ENCODE measurements around the gene ACADS.

Gene ACADS

DNA sequence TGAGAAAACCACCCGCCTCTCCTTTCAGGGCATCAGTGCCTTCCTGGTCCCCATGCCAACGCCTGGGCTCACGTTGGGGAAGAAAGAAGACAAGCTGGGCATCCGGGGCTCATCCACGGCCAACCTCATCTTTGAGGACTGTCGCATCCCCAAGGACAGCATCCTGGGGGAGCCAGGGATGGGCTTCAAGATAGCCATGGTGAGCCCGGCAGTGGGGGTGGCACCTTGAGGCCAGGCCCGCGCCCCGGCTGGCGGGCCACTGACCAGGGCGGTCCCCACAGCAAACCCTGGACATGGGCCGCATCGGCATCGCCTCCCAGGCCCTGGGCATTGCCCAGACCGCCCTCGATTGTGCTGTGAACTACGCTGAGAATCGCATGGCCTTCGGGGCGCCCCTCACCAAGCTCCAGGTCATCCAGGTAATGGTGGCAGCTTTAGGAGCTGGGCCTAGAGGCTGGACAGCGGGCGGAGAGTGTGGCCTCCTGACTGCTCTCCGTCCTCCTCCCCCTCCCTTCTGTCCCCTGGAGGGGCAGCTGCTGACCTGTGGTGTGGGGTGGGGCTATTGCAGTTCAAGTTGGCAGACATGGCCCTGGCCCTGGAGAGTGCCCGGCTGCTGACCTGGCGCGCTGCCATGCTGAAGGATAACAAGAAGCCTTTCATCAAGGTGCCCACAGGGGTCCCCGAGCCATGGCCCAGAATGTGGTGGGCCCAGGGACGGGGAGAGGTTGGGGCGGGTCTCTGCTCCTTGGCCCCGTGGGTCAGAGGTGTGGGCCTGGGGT is 12.8 kb downstream of the ACADS start:
- TF ChIP-seq RARB (CRISPR knock-in tag; IDR thresholded peaks at IDR 0.05) (no peak), PPARA (CRISPR knock-in tag; IDR thresholded peaks at IDR 0.05; ENCODE audit: borderline replicate concordance) (no peak), ARNTL (CRISPR knock-in tag; IDR thresholded peaks at IDR 0.05; ENCODE audit: borderline replicate concordance, low read depth) (no peak), ZNF8 (CRISPR knock-in tag; IDR thresholded peaks at IDR 0.05) (no peak), ZNF565 (CRISPR knock-in tag; conservative IDR thresholded peaks at IDR 0.05; ENCODE audit: low read depth) (no peak), ZNF70 (CRISPR knock-in tag; IDR thresholded peaks at IDR 0.05) (no peak), ESRRG (CRISPR knock-in tag; IDR thresholded peaks at IDR 0.05) (no peak), GLIS3 (CRISPR knock-in tag; IDR thresholded peaks at IDR 0.05) (no peak), ZFP3 (CRISPR knock-in tag; IDR thresholded peaks at IDR 0.05) (no peak)
- TF ChIP-seq, protein P1, sequence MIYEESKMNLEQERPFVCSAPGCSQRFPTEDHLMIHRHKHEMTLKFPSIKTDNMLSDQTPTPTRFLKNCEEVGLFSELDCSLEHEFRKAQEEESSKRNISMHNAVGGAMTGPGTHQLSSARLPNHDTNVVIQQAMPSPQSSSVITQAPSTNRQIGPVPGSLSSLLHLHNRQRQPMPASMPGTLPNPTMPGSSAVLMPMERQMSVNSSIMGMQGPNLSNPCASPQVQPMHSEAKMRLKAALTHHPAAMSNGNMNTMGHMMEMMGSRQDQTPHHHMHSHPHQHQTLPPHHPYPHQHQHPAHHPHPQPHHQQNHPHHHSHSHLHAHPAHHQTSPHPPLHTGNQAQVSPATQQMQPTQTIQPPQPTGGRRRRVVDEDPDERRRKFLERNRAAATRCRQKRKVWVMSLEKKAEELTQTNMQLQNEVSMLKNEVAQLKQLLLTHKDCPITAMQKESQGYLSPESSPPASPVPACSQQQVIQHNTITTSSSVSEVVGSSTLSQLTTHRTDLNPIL (CRISPR knock-in tag; IDR thresholded peaks at IDR 0.05; ENCODE audit: low read depth), result no peak
- TF ChIP-seq, protein P2, sequence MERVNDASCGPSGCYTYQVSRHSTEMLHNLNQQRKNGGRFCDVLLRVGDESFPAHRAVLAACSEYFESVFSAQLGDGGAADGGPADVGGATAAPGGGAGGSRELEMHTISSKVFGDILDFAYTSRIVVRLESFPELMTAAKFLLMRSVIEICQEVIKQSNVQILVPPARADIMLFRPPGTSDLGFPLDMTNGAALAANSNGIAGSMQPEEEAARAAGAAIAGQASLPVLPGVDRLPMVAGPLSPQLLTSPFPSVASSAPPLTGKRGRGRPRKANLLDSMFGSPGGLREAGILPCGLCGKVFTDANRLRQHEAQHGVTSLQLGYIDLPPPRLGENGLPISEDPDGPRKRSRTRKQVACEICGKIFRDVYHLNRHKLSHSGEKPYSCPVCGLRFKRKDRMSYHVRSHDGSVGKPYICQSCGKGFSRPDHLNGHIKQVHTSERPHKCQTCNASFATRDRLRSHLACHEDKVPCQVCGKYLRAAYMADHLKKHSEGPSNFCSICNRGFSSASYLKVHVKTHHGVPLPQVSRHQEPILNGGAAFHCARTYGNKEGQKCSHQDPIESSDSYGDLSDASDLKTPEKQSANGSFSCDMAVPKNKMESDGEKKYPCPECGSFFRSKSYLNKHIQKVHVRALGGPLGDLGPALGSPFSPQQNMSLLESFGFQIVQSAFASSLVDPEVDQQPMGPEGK (CRISPR knock-in tag; IDR thresholded peaks at IDR 0.05; ENCODE audit: borderline replicate concordance), result no peak
- TF ChIP-seq, protein P3, sequence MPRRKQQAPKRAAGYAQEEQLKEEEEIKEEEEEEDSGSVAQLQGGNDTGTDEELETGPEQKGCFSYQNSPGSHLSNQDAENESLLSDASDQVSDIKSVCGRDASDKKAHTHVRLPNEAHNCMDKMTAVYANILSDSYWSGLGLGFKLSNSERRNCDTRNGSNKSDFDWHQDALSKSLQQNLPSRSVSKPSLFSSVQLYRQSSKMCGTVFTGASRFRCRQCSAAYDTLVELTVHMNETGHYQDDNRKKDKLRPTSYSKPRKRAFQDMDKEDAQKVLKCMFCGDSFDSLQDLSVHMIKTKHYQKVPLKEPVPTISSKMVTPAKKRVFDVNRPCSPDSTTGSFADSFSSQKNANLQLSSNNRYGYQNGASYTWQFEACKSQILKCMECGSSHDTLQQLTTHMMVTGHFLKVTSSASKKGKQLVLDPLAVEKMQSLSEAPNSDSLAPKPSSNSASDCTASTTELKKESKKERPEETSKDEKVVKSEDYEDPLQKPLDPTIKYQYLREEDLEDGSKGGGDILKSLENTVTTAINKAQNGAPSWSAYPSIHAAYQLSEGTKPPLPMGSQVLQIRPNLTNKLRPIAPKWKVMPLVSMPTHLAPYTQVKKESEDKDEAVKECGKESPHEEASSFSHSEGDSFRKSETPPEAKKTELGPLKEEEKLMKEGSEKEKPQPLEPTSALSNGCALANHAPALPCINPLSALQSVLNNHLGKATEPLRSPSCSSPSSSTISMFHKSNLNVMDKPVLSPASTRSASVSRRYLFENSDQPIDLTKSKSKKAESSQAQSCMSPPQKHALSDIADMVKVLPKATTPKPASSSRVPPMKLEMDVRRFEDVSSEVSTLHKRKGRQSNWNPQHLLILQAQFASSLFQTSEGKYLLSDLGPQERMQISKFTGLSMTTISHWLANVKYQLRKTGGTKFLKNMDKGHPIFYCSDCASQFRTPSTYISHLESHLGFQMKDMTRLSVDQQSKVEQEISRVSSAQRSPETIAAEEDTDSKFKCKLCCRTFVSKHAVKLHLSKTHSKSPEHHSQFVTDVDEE (CRISPR knock-in tag; IDR thresholded peaks at IDR 0.05), result no peak
- no peak for ATAC-seq

DNA sequence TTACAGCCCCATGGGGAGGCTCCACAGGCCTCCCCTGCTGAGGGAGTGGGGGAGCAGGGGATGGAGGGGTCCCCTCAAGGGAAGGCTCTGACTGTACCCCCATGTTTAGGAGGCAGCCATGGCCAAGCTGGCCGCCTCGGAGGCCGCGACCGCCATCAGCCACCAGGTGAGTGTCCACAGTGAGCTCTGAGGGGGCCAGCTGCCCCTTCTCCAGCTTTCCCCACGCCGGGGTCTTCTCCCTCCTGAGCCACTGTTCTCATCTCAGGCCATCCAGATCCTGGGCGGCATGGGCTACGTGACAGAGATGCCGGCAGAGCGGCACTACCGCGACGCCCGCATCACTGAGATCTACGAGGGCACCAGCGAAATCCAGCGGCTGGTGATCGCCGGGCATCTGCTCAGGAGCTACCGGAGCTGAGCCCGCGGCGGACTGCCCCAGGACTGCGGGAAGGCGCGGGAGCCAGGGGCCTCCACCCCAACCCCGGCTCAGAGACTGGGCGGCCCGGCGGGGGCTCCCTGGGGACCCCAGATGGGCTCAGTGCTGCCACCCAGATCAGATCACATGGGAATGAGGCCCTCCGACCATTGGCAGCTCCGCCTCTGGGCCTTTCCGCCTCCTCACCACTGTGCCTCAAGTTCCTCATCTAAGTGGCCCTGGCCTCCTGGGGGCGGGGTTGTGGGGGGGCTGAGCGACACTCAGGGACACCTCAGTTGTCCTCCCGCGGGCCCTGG is 13.6 kb downstream of the ACADS start:
- no peak for ATAC-seq
- no peak for TF ChIP-seq ISL1 (CRISPR knock-in tag; IDR thresholded peaks at IDR 0.05)
- TF ChIP-seq CSDC2 (CRISPR knock-in tag; IDR thresholded peaks at IDR 0.05), result no peak
- TF ChIP-seq BACH2 (CRISPR knock-in tag; IDR thresholded peaks at IDR 0.05; ENCODE audit: borderline replicate concordance), result no peak
- TF ChIP-seq ZC3H10 (CRISPR knock-in tag; IDR thresholded peaks at IDR 0.05), result no peak
- no peak for TF ChIP-seq PPARA (CRISPR knock-in tag; IDR thresholded peaks at IDR 0.05; ENCODE audit: borderline replicate concordance)
- no peak for TF ChIP-seq ARNTL (CRISPR knock-in tag; IDR thresholded peaks at IDR 0.05; ENCODE audit: borderline replicate concordance, low read depth)
- no peak for TF ChIP-seq ESRRG (CRISPR knock-in tag; IDR thresholded peaks at IDR 0.05)
- no peak for TF ChIP-seq OSR1 (CRISPR knock-in tag; IDR thresholded peaks at IDR 0.05)
- TF ChIP-seq ZNF70 (CRISPR knock-in tag; IDR thresholded peaks at IDR 0.05), result no peak
- no peak for TF ChIP-seq ZFP30 (CRISPR knock-in tag; IDR thresholded peaks at IDR 0.05)
- no peak for TF ChIP-seq ZNF8 (CRISPR knock-in tag; IDR thresholded peaks at IDR 0.05)

DNA sequence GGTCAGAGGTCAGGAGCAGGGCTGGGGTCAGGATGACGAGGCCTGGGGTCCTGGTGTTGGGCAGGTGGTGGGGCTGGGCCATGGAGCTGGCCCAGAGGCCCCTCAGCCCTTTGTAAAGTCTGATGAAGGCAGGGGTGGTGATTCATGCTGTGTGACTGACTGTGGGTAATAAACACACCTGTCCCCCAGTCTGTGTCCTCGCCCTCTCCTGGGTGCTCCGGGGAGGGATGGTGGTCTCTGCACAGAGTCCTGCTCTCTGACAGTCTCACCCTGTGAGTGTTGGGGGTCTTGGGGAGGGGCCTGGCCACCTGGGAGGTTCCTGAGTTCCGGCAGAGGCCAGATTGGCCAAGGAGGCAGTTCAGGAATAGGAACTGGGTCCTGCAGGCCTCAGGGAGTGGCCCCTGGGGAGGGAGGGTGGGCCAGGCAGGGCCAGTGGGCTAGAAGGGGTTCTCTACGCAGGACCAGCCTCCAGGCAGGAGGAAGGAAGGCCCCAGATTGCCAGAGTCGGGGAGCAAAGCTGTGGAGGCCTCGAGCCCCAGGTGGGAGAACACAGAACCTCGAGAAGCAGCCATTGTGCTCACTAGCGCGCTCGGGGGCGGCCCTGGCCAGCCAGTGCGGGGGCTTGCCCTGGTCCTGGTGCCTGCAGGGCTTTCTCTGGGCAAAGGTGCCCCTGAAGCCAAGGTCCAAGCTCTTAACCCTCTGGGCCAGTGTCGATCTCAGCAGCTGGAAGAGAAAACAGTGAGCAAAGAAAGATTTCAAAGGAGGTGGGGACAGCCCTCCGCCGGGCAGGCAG is 14.4 kb downstream of the ACADS start:
- ATAC-seq, result no peak
- no peak for TF ChIP-seq RARB (CRISPR knock-in tag; IDR thresholded peaks at IDR 0.05)

DNA sequence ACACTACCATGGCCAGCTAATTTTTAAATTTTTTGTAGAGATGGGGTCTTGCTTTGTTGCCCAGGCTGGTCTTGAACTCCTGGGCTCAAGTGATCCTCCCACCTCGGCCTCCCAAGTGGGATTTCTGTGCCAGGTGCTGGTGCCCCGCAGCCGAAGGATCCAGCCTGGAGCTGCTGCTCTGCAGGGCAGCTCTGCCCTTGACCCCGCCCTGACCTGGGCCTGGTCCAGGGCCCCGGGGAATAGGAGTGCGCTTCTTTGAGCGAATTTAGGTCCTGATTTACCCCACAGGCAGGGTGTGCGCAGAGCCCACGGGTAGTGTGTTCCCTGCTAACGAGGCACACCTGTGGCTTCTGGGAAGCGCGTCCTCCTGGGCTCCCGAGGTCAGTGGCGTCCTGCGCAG is 15.2 kb downstream of the ACADS start:
- no peak for ATAC-seq
- no peak for TF ChIP-seq ZC3H10 (CRISPR knock-in tag; IDR thresholded peaks at IDR 0.05)
- TF ChIP-seq, protein P2 (CRISPR knock-in tag; IDR thresholded peaks at IDR 0.05; ENCODE audit: borderline replicate concordance), result no peak
- no peak for TF ChIP-seq ZFP3 (CRISPR knock-in tag; IDR thresholded peaks at IDR 0.05)
- no peak for TF ChIP-seq RARB (CRISPR knock-in tag; IDR thresholded peaks at IDR 0.05)
- no peak for TF ChIP-seq ZNF70 (CRISPR knock-in tag; IDR thresholded peaks at IDR 0.05)
- no peak for TF ChIP-seq PPARA (CRISPR knock-in tag; IDR thresholded peaks at IDR 0.05; ENCODE audit: borderline replicate concordance)
- TF ChIP-seq, protein P4, sequence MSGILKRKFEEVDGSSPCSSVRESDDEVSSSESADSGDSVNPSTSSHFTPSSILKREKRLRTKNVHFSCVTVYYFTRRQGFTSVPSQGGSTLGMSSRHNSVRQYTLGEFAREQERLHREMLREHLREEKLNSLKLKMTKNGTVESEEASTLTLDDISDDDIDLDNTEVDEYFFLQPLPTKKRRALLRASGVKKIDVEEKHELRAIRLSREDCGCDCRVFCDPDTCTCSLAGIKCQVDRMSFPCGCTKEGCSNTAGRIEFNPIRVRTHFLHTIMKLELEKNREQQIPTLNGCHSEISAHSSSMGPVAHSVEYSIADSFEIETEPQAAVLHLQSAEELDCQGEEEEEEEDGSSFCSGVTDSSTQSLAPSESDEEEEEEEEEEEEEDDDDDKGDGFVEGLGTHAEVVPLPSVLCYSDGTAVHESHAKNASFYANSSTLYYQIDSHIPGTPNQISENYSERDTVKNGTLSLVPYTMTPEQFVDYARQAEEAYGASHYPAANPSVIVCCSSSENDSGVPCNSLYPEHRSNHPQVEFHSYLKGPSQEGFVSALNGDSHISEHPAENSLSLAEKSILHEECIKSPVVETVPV (CRISPR knock-in tag; IDR thresholded peaks at IDR 0.05), result no peak
- TF ChIP-seq, protein P1 (CRISPR knock-in tag; IDR thresholded peaks at IDR 0.05; ENCODE audit: low read depth), result no peak
- TF ChIP-seq BACH2 (CRISPR knock-in tag; IDR thresholded peaks at IDR 0.05; ENCODE audit: borderline replicate concordance), result no peak
- TF ChIP-seq ZNF8 (CRISPR knock-in tag; IDR thresholded peaks at IDR 0.05), result no peak
- TF ChIP-seq ISL1 (CRISPR knock-in tag; IDR thresholded peaks at IDR 0.05), result no peak
- TF ChIP-seq ZFP30 (CRISPR knock-in tag; IDR thresholded peaks at IDR 0.05), result no peak
- TF ChIP-seq GLIS3 (CRISPR knock-in tag; IDR thresholded peaks at IDR 0.05), result no peak
- TF ChIP-seq ZNF565 (CRISPR knock-in tag; conservative IDR thresholded peaks at IDR 0.05; ENCODE audit: low read depth), result no peak
- TF ChIP-seq ARNTL (CRISPR knock-in tag; IDR thresholded peaks at IDR 0.05; ENCODE audit: borderline replicate concordance, low read depth), result no peak
- TF ChIP-seq ESRRG (CRISPR knock-in tag; IDR thresholded peaks at IDR 0.05), result no peak

All from SK-N-SH treated with all-trans-retinoic acid at 6 μM for 48 hours (cell line).